A549 (cell line): ENCODE results near the gene ANKRD16. TPM values are rescaled to one million over a fixed set of nuclear protein-coding genes. Genes with fewer than 3 reads are reported as not detected.

Experiments used
- ATAC-seq, 2 experiments: fragments of 200-7000 bp in 1 of 2; fragments of >200 bp in 1 of 2; cut with Nextera tagmentation in 1 of 2; cut with Tn5 transposase in 1 of 2; 3 replicates each; pipeline versions ENCODE4 v1.8.0 to v1.9.1; 2018 to 2020; ENCODE audit warnings: mild to moderate bottlenecking in 1 of 2, moderate library complexity in 1 of 2
- CTCF ChIA-PET: fragments of 300-600 bp; sonication (Branson Sonifier 250); formaldehyde crosslinking; extraction: SDS; loops from one replicate; lab custom pipeline; 2021; ENCODE audit warnings: antibody characterized with exemption, inconsistent platforms; lab: Yijun Ruan, JAX
- POLR2A ChIA-PET: fragments of 350-600 bp; formaldehyde crosslinking; extraction: SDS; loops from one replicate; lab custom pipeline; 2021; ENCODE audit warnings: antibody characterized with exemption, inconsistent platforms; lab: Yijun Ruan, JAX
- DNase-seq, 2 experiments: peaks; one replicate each; pipeline versions ENCODE4 v3.0.0 to v3.0.0-alpha.2; 2011 to 2016; ENCODE audit warnings: low read depth in 1 of 2, low spot score in 1 of 2
- FAIRE-seq: peaks from 2 replicates; lab custom pipeline; 2011; peaks lifted over from hg19 to GRCh38; lab: Jason Lieb, UNC
- H3K27ac ChIP-seq, 2 experiments: fragments of >200 bp; sonication (Bioruptor Twin); formaldehyde crosslinking; 3 replicates each; pipeline ENCODE4 v1.5.1; 2016 to 2017
- H3K4me1 ChIP-seq: fragments of >200 bp; sonication (Bioruptor Twin); formaldehyde crosslinking; 3 replicates; pipeline ENCODE4 v1.6.1; 2016
- H3K4me2 ChIP-seq: fragments of >200 bp; sonication (Bioruptor Twin); formaldehyde crosslinking; 3 replicates; pipeline ENCODE4 v1.6.1; 2016
- H3K4me3 ChIP-seq: fragments of >200 bp; sonication (Bioruptor Twin); formaldehyde crosslinking; 3 replicates; pipeline ENCODE4 v1.5.1; 2016
- H3K9me3 ChIP-seq: fragments of >200 bp; sonication (Bioruptor Twin); formaldehyde crosslinking; 3 replicates; pipeline ENCODE4 v1.6.1; 2016
- CEBPB ChIP-seq, 2 experiments: fragments of >200 bp in 1 of 2; sonication (Bioruptor Twin) in 1 of 2; formaldehyde crosslinking in 1 of 2; IDR thresholded peaks; 2 replicates each; pipeline ENCODE4 v1.6.1; 2012 to 2016
- E2F6 ChIP-seq: IDR thresholded peaks from 2 replicates; pipeline ENCODE4 v1.6.1; 2012; ENCODE audit warnings: low read depth, borderline replicate concordance
- ELK1 ChIP-seq: fragments of 150-350 bp; IDR thresholded peaks from 2 replicates; pipeline ENCODE4 v1.6.1; 2014; ENCODE audit warnings: low read depth, mild to moderate bottlenecking, low read length
- ESRRA ChIP-seq: fragments of 150-350 bp; IDR thresholded peaks from 2 replicates; pipeline ENCODE4 v1.6.1; 2014; ENCODE audit warnings: mild to moderate bottlenecking, low read length, borderline replicate concordance
- FOXS1 ChIP-seq: fragments of 250-450 bp; sonication (Bioruptor Pico); IDR thresholded peaks from 2 replicates; pipeline ENCODE4 v1.5.0; 2020; ENCODE audit warnings: mild to moderate bottlenecking, moderate library complexity
- HDAC2 ChIP-seq: fragments of 200-600 bp; sonication (generic); IDR thresholded peaks from 2 replicates; pipeline ENCODE4 v1.6.1; 2016
- HES2 ChIP-seq: fragments of >200 bp; sonication (Bioruptor Twin); formaldehyde crosslinking; IDR thresholded peaks from 2 replicates; pipeline ENCODE4 v1.6.1; 2016
- HEYL ChIP-seq: fragments of 250-450 bp; sonication (Bioruptor Pico); IDR thresholded peaks from 2 replicates; pipeline ENCODE4 v1.8.0; 2021; ENCODE audit warnings: mild to moderate bottlenecking, moderate library complexity
- HOXA7 ChIP-seq: fragments of 250-450 bp; sonication (Bioruptor Pico); IDR thresholded peaks from 2 replicates; pipeline ENCODE4 v1.5.0; 2020; ENCODE audit warnings: mild to moderate bottlenecking, moderate library complexity
- HOXB13 ChIP-seq: fragments of 250-450 bp; sonication (Bioruptor Pico); IDR thresholded peaks from 2 replicates; pipeline ENCODE4 v1.5.0; 2020; ENCODE audit warnings: low read depth, mild to moderate bottlenecking, moderate library complexity
- HOXB5 ChIP-seq: fragments of 250-450 bp; sonication (Bioruptor Pico); IDR thresholded peaks from 2 replicates; pipeline ENCODE4 v1.5.0; 2020; ENCODE audit warnings: mild to moderate bottlenecking, moderate library complexity
- KDM5A ChIP-seq: fragments of 200-600 bp; sonication (generic); IDR thresholded peaks from 2 replicates; pipeline ENCODE4 v1.6.1; 2016; ENCODE audit warnings: antibody characterized with exemption, mild to moderate bottlenecking
- NR3C1 ChIP-seq: fragments of >200 bp; sonication (Bioruptor Twin); formaldehyde crosslinking; IDR thresholded peaks from 3 replicates; pipeline ENCODE4 v1.6.1; 2017
- PBX3 ChIP-seq: IDR thresholded peaks from 2 replicates; pipeline ENCODE4 v1.6.1; 2012
- RFX5 ChIP-seq: fragments of 450-650 bp; IDR thresholded peaks from 2 replicates; pipeline ENCODE4 v1.7.1; 2014; ENCODE audit warnings: antibody characterized with exemption, mild to moderate bottlenecking, moderate library complexity
- TFCP2L1 ChIP-seq: fragments of 250-450 bp; sonication (Bioruptor Pico); IDR thresholded peaks from 2 replicates; pipeline ENCODE4 v1.5.0; 2021; ENCODE audit warnings: mild to moderate bottlenecking
- USF2 ChIP-seq: fragments of 450-650 bp; IDR thresholded peaks from 2 replicates; pipeline ENCODE4 v1.6.1; 2014; ENCODE audit warnings: antibody characterized with exemption
- ZC3H11A ChIP-seq: fragments of 450-650 bp; IDR thresholded peaks from 2 replicates; pipeline ENCODE4 v1.6.1; 2014; ENCODE audit warnings: antibody characterized with exemption, mild to moderate bottlenecking
- WGBS: methylation state at CpG from one replicate; pipeline ENCODE4 v1.1.6; 2017; ENCODE audit errors: missing lambda C conversion rate; 5-methylcytosine and 5-hydroxymethylcytosine counted together
- polyA plus RNA-seq, 4 experiments: library from polyadenylated mRNA; depleted of rRNA in 3 of 4; stranded (reverse); fragments of >200 nt; fragmentation: RNase III in 1 of 4; extraction: RNeasy Plus Mini Kit Qiagen cat#74134 plus additional on column Dnase treatment in 1 of 4; gene quantifications; 2 replicates in 3 of 4; 3 replicates in 1 of 4; pipeline ENCODE4 v1.2.3, GENCODE V29; 2011 to 2017

The ANKRD16 gene
- polyA plus RNA-seq, 2 of the 4 experiments (the other 2 are of a cell fraction): 7.3 to 8.9 TPM

GRCh38 chr10:5844345-5845055, 45.2 kb downstream of the ANKRD16 start:
- no peak overlapping the region for H3K27ac ChIP-seq
- no peak overlapping the region for H3K4me3 ChIP-seq
- H3K4me2 ChIP-seq: no peak overlapping the region
- TF ChIP-seq NR3C1 (no peak), PBX3 (no peak), E2F6 (no peak), HES2 (no peak), HDAC2 (no peak), ZC3H11A (no peak), HOXA7 (CRISPR knock-in tag) (no peak), HOXB5 (CRISPR knock-in tag) (no peak), CEBPB (IDR thresholded peaks at IDR 0.05) (no peak), KDM5A (no peak)
- H3K9me3 ChIP-seq: no peaks in the 10 kb centered on the region
- DNase-seq (no peak), FAIRE-seq (no peak), ATAC-seq (no peak)
- ChIA-PET POLR2A (no interaction called here), CTCF (interaction anchor here (0.6 to 3.1 kb wide), 4 partner anchors 26 to 115 kb away, joined by 3 to 8 read pairs (median 3); no protein-coding TSS in a partner anchor)
- whole genome bisulfite sequencing: 73% methylated on average over 13 of the region's 13 CpGs
- no peaks in the 10 kb centered on the region for H3K4me1 ChIP-seq

GRCh38 chr10:5843686-5844344, 45.9 kb downstream of the ANKRD16 start:
- Histone ChIP-seq H3K4me2 (no peak overlapping the region), H3K9me3 (no peaks in the 10 kb centered on the region), H3K27ac (no peak overlapping the region), H3K4me1 (no peaks in the 10 kb centered on the region), H3K4me3 (no peak overlapping the region)
- no peak for DNase-seq
- WGBS: 66% methylated on average over 4 of the region's 4 CpGs
- ChIA-PET POLR2A (interaction anchor here (0.7 to 0.9 kb wide), 2 partner anchors 9 to 159 kb away, joined by 3 read pairs; partner anchors contain the start of gene TASOR2), CTCF (interaction anchor here (0.9 to 3.1 kb wide), 2 partner anchors 29 to 49 kb away, joined by 3 to 8 read pairs; no protein-coding TSS in a partner anchor)
- TF ChIP-seq RFX5: no peak
- TF ChIP-seq ESRRA: no peak
- no peak for ATAC-seq
- no peak for FAIRE-seq

- FAIRE-seq (no peak), DNase-seq (no peak), ATAC-seq (no peak)
- CTCF ChIA-PET: no interaction called here
- Histone ChIP-seq H3K9me3 (no peaks in the 10 kb centered on the region), H3K4me1 (no peaks in the 10 kb centered on the region), H3K27ac (no peak overlapping the region), H3K4me3 (no peak overlapping the region), H3K4me2 (no peak overlapping the region)
- TF ChIP-seq ELK1 (no peak), NR3C1 (no peak), TFCP2L1 (CRISPR knock-in tag) (no peak), HOXB13 (CRISPR knock-in tag) (no peak), HEYL (CRISPR knock-in tag) (no peak), FOXS1 (CRISPR knock-in tag) (no peak), USF2 (no peak)
- 79% methylated on average over 14 of the region's 14 CpGs for WGBS
- POLR2A ChIA-PET: no interaction called here
These were observed 47.7 kb downstream of the ANKRD16 start for GRCh38 chr10:5841965-5842364.
